ENCODE results near the gene ANKLE1. TPM values are rescaled to one million over a fixed set of nuclear protein-coding genes. Genes with fewer than 3 reads are reported as not detected.

Gene ANKLE1
- total and polyA plus RNA-seq, 10 of the 15 experiments (the other 5 are each of a cell fraction or from before 2014, with no cell fraction given): 2.2 to 17.9 (median 10.9) TPM

DNA sequence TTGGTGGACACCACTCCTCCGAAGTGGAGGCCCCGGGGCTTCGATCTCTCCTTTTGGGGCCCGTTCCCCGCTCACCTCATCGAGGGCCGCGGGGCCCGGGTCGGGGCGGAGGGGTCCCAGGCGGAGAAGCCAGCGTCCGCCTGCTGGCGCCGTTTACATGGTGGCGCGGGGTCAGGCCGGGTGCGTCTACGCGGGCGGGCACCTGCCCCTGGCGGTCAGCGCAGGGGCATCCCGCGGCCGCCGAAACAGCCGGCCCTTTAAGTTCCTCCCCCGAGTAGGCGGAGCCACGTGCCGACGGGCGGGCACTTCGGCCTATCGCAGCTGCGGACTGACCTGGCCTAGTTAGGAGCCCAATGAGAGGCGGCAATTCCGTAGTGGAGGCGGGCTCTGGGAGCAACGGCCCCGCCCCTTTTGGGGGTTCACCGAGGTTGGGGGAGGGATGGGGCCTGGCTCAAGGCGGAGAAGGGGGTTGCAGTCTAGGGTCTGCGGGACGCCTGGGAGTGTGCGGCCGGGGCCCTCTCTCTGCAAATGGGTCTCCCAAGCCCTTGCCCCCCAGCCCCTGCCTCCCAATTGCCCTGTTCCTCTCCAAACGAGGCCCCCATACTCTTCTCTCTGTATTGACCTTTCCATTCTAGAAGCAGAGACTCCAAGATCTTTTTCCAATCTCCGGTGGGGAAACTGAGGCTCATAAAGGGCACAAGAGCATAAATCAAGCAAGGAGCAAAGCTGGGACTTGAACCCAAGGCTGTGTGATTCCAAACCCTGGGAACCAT lies 21.7 kb downstream of the ANKLE1 start, which contains the start of gene ABHD8 (continued):
- peak; percentile 55 for TF ChIP-seq FOS (IDR thresholded peaks at IDR 0.05; ENCODE audit: borderline replicate concordance, extremely low read depth, insufficient read length)
- peak; percentile 61; the same call in 1 of the 2 replicates for TF ChIP-seq SIN3A (IDR thresholded peaks at IDR 0.05; ENCODE audit: low read depth, low read length)
- TF ChIP-seq, protein P1, sequence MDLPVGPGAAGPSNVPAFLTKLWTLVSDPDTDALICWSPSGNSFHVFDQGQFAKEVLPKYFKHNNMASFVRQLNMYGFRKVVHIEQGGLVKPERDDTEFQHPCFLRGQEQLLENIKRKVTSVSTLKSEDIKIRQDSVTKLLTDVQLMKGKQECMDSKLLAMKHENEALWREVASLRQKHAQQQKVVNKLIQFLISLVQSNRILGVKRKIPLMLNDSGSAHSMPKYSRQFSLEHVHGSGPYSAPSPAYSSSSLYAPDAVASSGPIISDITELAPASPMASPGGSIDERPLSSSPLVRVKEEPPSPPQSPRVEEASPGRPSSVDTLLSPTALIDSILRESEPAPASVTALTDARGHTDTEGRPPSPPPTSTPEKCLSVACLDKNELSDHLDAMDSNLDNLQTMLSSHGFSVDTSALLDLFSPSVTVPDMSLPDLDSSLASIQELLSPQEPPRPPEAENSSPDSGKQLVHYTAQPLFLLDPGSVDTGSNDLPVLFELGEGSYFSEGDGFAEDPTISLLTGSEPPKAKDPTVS (IDR thresholded peaks at IDR 0.05; ENCODE audit: low read depth, low read length): 0 out of 2 replicates have a peak, but pooled peaks have one; percentile 3
- peak; percentile 70; the same call in 1 of the 2 replicates for TF ChIP-seq RB1 (IDR thresholded peaks at IDR 0.05; ENCODE audit: borderline replicate concordance)
- TF ChIP-seq SMARCA5 (IDR thresholded peaks at IDR 0.05): peak; percentile 71
- TF ChIP-seq SREBF1 (IDR thresholded peaks at IDR 0.05; ENCODE audit: low read length): no peak
- TF ChIP-seq EGR1 (IDR thresholded peaks at IDR 0.05; ENCODE audit: borderline replicate concordance in 1 of 2, low read depth in 2 of 2, low read length in 2 of 2): peak in 1 of 2 experiments; percentile 66; a peak in 2 of 3 replicates
- TF ChIP-seq CREB1 (IDR thresholded peaks at IDR 0.05; ENCODE audit: low read depth): peak; percentile 81
- TF ChIP-seq IRF4 (IDR thresholded peaks at IDR 0.05; ENCODE audit: low read depth, low read length): 0 out of 2 replicates have a peak, but pooled peaks have one; percentile 19
- TF ChIP-seq IKZF1 (conservative IDR thresholded peaks at IDR 0.05): 0 out of 2 replicates have a peak, but pooled peaks have one; percentile 25

DNA sequence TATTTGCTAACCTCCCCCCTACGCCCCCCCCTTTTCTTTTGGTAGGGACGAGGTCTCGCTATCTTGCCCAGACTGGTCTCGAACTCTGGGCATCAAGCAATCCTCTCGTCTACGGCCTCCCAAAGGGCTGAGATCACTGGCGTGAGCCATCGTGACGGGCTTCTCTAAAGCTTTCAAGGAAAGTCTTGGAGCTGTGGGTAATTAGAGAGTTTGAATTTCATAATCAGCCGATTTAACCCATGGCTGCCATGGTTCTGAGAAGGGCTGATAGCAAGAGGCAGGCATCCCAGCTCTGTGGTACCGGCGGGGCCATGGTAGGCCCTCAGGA lies 22.2 kb downstream of the ANKLE1 start:
- no peak for TF ChIP-seq SUZ12 (IDR thresholded peaks at IDR 0.05; ENCODE audit: unreplicated experiment)
- TF ChIP-seq, protein P1 (IDR thresholded peaks at IDR 0.05; ENCODE audit: low read depth, low read length): 0 out of 2 replicates have a peak, but pooled peaks have one; percentile 0
- Histone ChIP-seq H3K27ac (ENCODE audit: control insufficient read depth, insufficient read depth) (peak overlapping the region; percentile 22; the same call in 1 of the 2 replicates), H3K9me3 (replicated peaks; ENCODE audit: control insufficient read depth, insufficient read depth, low read length) (no peaks in the 10 kb centered on the region), H3K9ac (ENCODE audit: control insufficient read depth, insufficient read depth, low read length) (peak overlapping the region; percentile 4; the same call in 1 of the 2 replicates), H4K20me1 (ENCODE audit: control insufficient read depth, insufficient read depth) (no peaks in the 10 kb centered on the region), H3K27me3 (replicated peaks in 1 of 2; ENCODE audit: control insufficient read depth in 2 of 2, insufficient read depth in 2 of 2, low read length in 1 of 2) (no peaks in the 10 kb centered on the region), H3K4me3 (no peak overlapping the region), H2AFZ (ENCODE audit: control insufficient read depth, low read depth, low read length) (peak overlapping the region; percentile 67), H3K4me1 (ENCODE audit: control insufficient read depth, insufficient read depth, low read length) (peaks cover 16% of the 10 kb centered on the region), H3K4me2 (ENCODE audit: control insufficient read depth, insufficient read depth) (peak overlapping the region; percentile 97), H3K79me2 (ENCODE audit: control insufficient read depth, insufficient read depth, low read length) (peaks cover 11% of the 10 kb centered on the region), H3K36me3 (ENCODE audit: control insufficient read depth in 2 of 2, insufficient read depth in 2 of 2, low read length in 1 of 2) (no peaks in the 10 kb centered on the region)
- FAIRE-seq (no peak), DNase-seq (ENCODE audit: low read depth, low spot score) (no peak), ATAC-seq (no peak)
- POLR2A ChIA-PET: interaction anchor here (0.8 to 2.9 kb wide), 6 partner anchors 11 to 102 kb away, joined by 3 to 12 read pairs (median 4); partner anchors contain the start of genes ANO8, BABAM1, BST2 and OCEL1
- CTCF ChIA-PET: interaction anchor here (0.7 to 5.0 kb wide), 9 partner anchors 10 to 236 kb away, joined by 3 to 43 read pairs (median 4); partner anchors contain the start of genes ANO8, BABAM1 and CCDC194
- no TSS peak for BruUV-seq (replicated peaks)
- WGBS (ENCODE audit: insufficient coverage, insufficient replicate concordance, low lambda C conversion rate, missing lambda C conversion rate): 79% methylated on average over 12 of the region's 12 CpGs
- intact Hi-C loops (cut with micrococcal nuclease; ENCODE audit: unreplicated experiment): loop anchor here (10.0 kb wide), 1 partner anchor 409 kb away; no protein-coding TSS in a partner anchor
- SMC1A ChIA-PET (ENCODE audit: uncharacterized antibody, unreplicated experiment): interaction anchor here (0.7 to 1.7 kb wide), 5 partner anchors 12 to 229 kb away, joined by 3 to 4 read pairs (median 3); partner anchors contain the start of gene USE1
- in situ Hi-C loops (cut with MboI): no loop called here
- RAD21 ChIA-PET (ENCODE audit: unreplicated experiment): interaction anchor here (0.8 to 1.5 kb wide), 5 partner anchors 9 to 85 kb away, joined by 3 to 7 read pairs (median 5); partner anchors contain the start of gene BABAM1

Measured in GM12878 (cell line).